HG03460 (cell line): ENCODE results near the gene C1orf21.

Experiments
- ATAC-seq: cut with Tn5 transposase; IDR thresholded peaks from one replicate; pipeline ENCODE4 v1.9.1; 2021; ENCODE audit not compliant: unreplicated experiment

Gene C1orf21

GRCh38 chr1:184647471-184647870 lies 260.6 kb downstream of the C1orf21 start:
- ATAC-seq, result no peak

- no peak for ATAC-seq
Measured at GRCh38 chr1:184648160-184648855, 261.5 kb downstream of the C1orf21 start.

GRCh38 chr1:184648856-184649201 lies 262.0 kb downstream of the C1orf21 start:
- no peak for ATAC-seq

- peak; percentile 74 for ATAC-seq
Measured at GRCh38 chr1:184649451-184649888, 262.6 kb downstream of the C1orf21 start.

- ATAC-seq, result no peak
Measured at GRCh38 chr1:184650177-184650866, 263.5 kb downstream of the C1orf21 start.

- ATAC-seq, result no peak
Measured at GRCh38 chr1:184655185-184655584, 268.4 kb downstream of the C1orf21 start.

GRCh38 chr1:184656221-184656620 lies 269.4 kb downstream of the C1orf21 start:
- ATAC-seq, result no peak

- no peak for ATAC-seq
Measured at GRCh38 chr1:184658055-184658454, 271.2 kb downstream of the C1orf21 start.

- no peak for ATAC-seq
Measured at GRCh38 chr1:184660462-184661191, 273.8 kb downstream of the C1orf21 start.

GRCh38 chr1:184661801-184662200 lies 275.0 kb downstream of the C1orf21 start:
- ATAC-seq, result no peak

GRCh38 chr1:184664042-184664660 lies 277.3 kb downstream of the C1orf21 start:
- ATAC-seq, result peak; percentile 60

- ATAC-seq, result no peak
Measured at GRCh38 chr1:184664661-184665060, 277.8 kb downstream of the C1orf21 start.

GRCh38 chr1:184665360-184665759 lies 278.5 kb downstream of the C1orf21 start:
- ATAC-seq, result no peak

GRCh38 chr1:184669391-184669790 lies 282.6 kb downstream of the C1orf21 start:
- no peak for ATAC-seq

- ATAC-seq, result no peak
Measured at GRCh38 chr1:184672013-184672726, 285.3 kb downstream of the C1orf21 start.

- ATAC-seq, result no peak
Measured at GRCh38 chr1:184673305-184673704, 286.5 kb downstream of the C1orf21 start.

GRCh38 chr1:184677344-184677743 lies 290.5 kb downstream of the C1orf21 start:
- ATAC-seq, result no peak
